GM19351 (cell line): ENCODE measurements around the gene DNAJB6.
"Not testable (repeated sequence)": the region's sequence is repeated elsewhere in the genome, so short reads cannot be mapped to it uniquely, and the experiment has no call there.

Experiments used
- ATAC-seq: cut with Tn5 transposase; IDR thresholded peaks from one replicate; pipeline ENCODE4 v1.9.1; 2021; ENCODE audit warnings: mild to moderate bottlenecking, moderate library complexity; ENCODE audit not compliant: unreplicated experiment

DNAJB6 gene

GRCh38 chr7:157320608-157320980 is 16.2 kb upstream of the DNAJB6 start:
- no peak for ATAC-seq

GRCh38 chr7:157323401-157323800 is 13.4 kb upstream of the DNAJB6 start:
- ATAC-seq, result no peak

GRCh38 chr7:157329447-157329846 is 7.4 kb upstream of the DNAJB6 start:
- ATAC-seq, result no peak

GRCh38 chr7:157330567-157330966 is 6.2 kb upstream of the DNAJB6 start:
- not testable (repeated sequence) for ATAC-seq

- ATAC-seq, result not testable (repeated sequence)
Measured at GRCh38 chr7:157331049-157331448, 5.8 kb upstream of the DNAJB6 start.

- ATAC-seq, result no peak
Measured at GRCh38 chr7:157335236-157335635, 1.6 kb upstream of the DNAJB6 start.

- no peak for ATAC-seq
Measured at GRCh38 chr7:157335991-157336382, 817 bp upstream of the DNAJB6 start.

GRCh38 chr7:157337316-157338149 is 729 bp downstream of the DNAJB6 start:
- peak; percentile 53 for ATAC-seq

GRCh38 chr7:157339777-157340677 is 3.2 kb downstream of the DNAJB6 start:
- peak; percentile 30 for ATAC-seq

GRCh38 chr7:157347217-157347904 is 10.6 kb downstream of the DNAJB6 start:
- ATAC-seq, result no peak

GRCh38 chr7:157348548-157348947 is 11.7 kb downstream of the DNAJB6 start:
- no peak for ATAC-seq

- ATAC-seq, result no peak
Measured at GRCh38 chr7:157352516-157352915, 15.7 kb downstream of the DNAJB6 start.

GRCh38 chr7:157355784-157356511 is 19.1 kb downstream of the DNAJB6 start:
- ATAC-seq, result no peak

GRCh38 chr7:157357129-157358040 is 20.6 kb downstream of the DNAJB6 start:
- peak; percentile 97 for ATAC-seq

GRCh38 chr7:157358041-157358752 is 21.4 kb downstream of the DNAJB6 start:
- ATAC-seq, result no peak

- no peak for ATAC-seq
Measured at GRCh38 chr7:157358753-157359096, 21.9 kb downstream of the DNAJB6 start.

GRCh38 chr7:157359581-157359980 is 22.8 kb downstream of the DNAJB6 start:
- no peak for ATAC-seq

- no peak for ATAC-seq
Measured at GRCh38 chr7:157360483-157361025, 23.8 kb downstream of the DNAJB6 start.

GRCh38 chr7:157361537-157361936 is 24.7 kb downstream of the DNAJB6 start:
- ATAC-seq, result no peak
